Stimulated activated CD4-positive, alpha-beta T cell treated with anti-CD3 and anti-CD28 coated beads, TNF-alpha, amount 100 ng/mL, for 1 hour (primary cell): ENCODE results near the gene UQCRHL.

Experiments used
- DNase-seq, 3 donors: peaks; one replicate each; pipeline ENCODE4 v3.0.0-alpha.2; 2020; ENCODE audit warnings: low read depth in 3 of 3, low spot score in 1 of 3

UQCRHL gene

GRCh38 chr1:15799004-15799867 is 8.2 kb downstream of the UQCRHL start:
- DNase-seq = no peak

- DNase-seq = no peak
Measured at GRCh38 chr1:15797614-15798390, 9.6 kb downstream of the UQCRHL start.

- DNase-seq = no peak
Measured at GRCh38 chr1:15796086-15796462, 11.4 kb downstream of the UQCRHL start.

GRCh38 chr1:15788624-15789301 is 18.7 kb downstream of the UQCRHL start:
- DNase-seq = no peak

GRCh38 chr1:15786581-15786980 is 20.9 kb downstream of the UQCRHL start:
- no peak for DNase-seq

- no peak for DNase-seq
Measured at GRCh38 chr1:15785683-15786082, 21.8 kb downstream of the UQCRHL start.

- no peak for DNase-seq
Measured at GRCh38 chr1:15777909-15778707, 29.3 kb downstream of the UQCRHL start.

- DNase-seq = no peak
Measured at GRCh38 chr1:15775706-15776105, 31.7 kb downstream of the UQCRHL start.

- DNase-seq = no peak
Measured at GRCh38 chr1:15771836-15772515, 35.5 kb downstream of the UQCRHL start.

- DNase-seq = no peak
Measured at GRCh38 chr1:15770313-15770962, 37.0 kb downstream of the UQCRHL start.

GRCh38 chr1:15768388-15768787 is 39.1 kb downstream of the UQCRHL start:
- DNase-seq = no peak

GRCh38 chr1:15767941-15768340 is 39.5 kb downstream of the UQCRHL start:
- DNase-seq = no peak

- no peak for DNase-seq
Measured at GRCh38 chr1:15765495-15766194, 41.8 kb downstream of the UQCRHL start.

- no peak for DNase-seq
Measured at GRCh38 chr1:15764890-15765289, 42.6 kb downstream of the UQCRHL start.

- no peak for DNase-seq
Measured at GRCh38 chr1:15764269-15764764, 43.1 kb downstream of the UQCRHL start.

GRCh38 chr1:15762546-15762945 is 44.9 kb downstream of the UQCRHL start:
- no peak for DNase-seq

GRCh38 chr1:15761366-15762128 is 45.9 kb downstream of the UQCRHL start:
- DNase-seq = no peak

- DNase-seq = no peak
Measured at GRCh38 chr1:15760520-15761211, 46.8 kb downstream of the UQCRHL start.
